Keratinocyte (primary cell): ENCODE data around the gene ATP5F1B. TPM values are rescaled to one million over a fixed set of nuclear protein-coding genes. Genes with fewer than 3 reads are reported as not detected.

Experiments
- DNase-seq: peaks from one replicate; pipeline ENCODE4 v3.0.0-alpha.2; 2011; ENCODE audit warnings: low read depth, missing footprints, low spot score
- FAIRE-seq: peaks from 2 replicates; lab custom pipeline; 2011; peaks lifted over from hg19 to GRCh38; lab: Jason Lieb, UNC
- H2AFZ ChIP-seq: 2 replicates; pipeline ENCODE4 v1.6.0; 2012; ENCODE audit warnings: low read length, control low read depth, inconsistent platforms; ENCODE audit not compliant: control insufficient read depth
- H3K27ac ChIP-seq: 2 replicates; pipeline ENCODE4 v1.5.1; 2011; ENCODE audit warnings: low read length; ENCODE audit not compliant: control insufficient read depth, insufficient read depth
- H3K27me3 ChIP-seq: 3 replicates; pipeline ENCODE4 v1.6.0; 2011; ENCODE audit warnings: low read length; ENCODE audit not compliant: control insufficient read depth, insufficient read depth; ENCODE audit errors: extremely low read depth
- H3K36me3 ChIP-seq, 2 experiments: 2 replicates in 1 of 2; 3 replicates in 1 of 2; pipeline ENCODE4 v1.5.1; 2011; ENCODE audit warnings: low read length in 2 of 2, mild to moderate bottlenecking in 1 of 2; ENCODE audit not compliant: control insufficient read depth in 2 of 2, insufficient read depth in 2 of 2; ENCODE audit errors: extremely low read depth in 1 of 2
- H3K4me1 ChIP-seq: 3 replicates; pipeline ENCODE4 v1.5.1; 2011; ENCODE audit warnings: low read length; ENCODE audit not compliant: control insufficient read depth, insufficient read depth; ENCODE audit errors: extremely low read depth
- H3K4me2 ChIP-seq: 3 replicates; pipeline ENCODE4 v1.6.0; 2011; ENCODE audit warnings: low read depth, low read length; ENCODE audit not compliant: control insufficient read depth, insufficient read depth; ENCODE audit errors: extremely low read depth
- H3K4me3 ChIP-seq, 3 experiments: fragments of 200-600 bp in 1 of 3; sonication (generic) in 1 of 3; 2 replicates in 2 of 3; 3 replicates in 1 of 3; pipeline ENCODE4 v1.5.1; 2011 to 2016; ENCODE audit warnings: low read length in 3 of 3, mild to moderate bottlenecking in 3 of 3, control low read depth in 2 of 3, inconsistent platforms in 1 of 3, low read depth in 1 of 3, mixed read lengths in 1 of 3, mixed run types in 1 of 3, moderate library complexity in 1 of 3; ENCODE audit not compliant: control insufficient read depth in 2 of 3, insufficient read depth in 2 of 3; ENCODE audit errors: extremely low read depth in 1 of 3
- H3K79me2 ChIP-seq: 2 replicates; pipeline ENCODE4 v1.6.0; 2012; ENCODE audit warnings: low read length; ENCODE audit not compliant: control insufficient read depth, insufficient read depth
- H3K9ac ChIP-seq: 3 replicates; pipeline ENCODE4 v1.6.0; 2011; ENCODE audit warnings: low read length; ENCODE audit not compliant: control insufficient read depth, insufficient read depth; ENCODE audit errors: extremely low read depth
- H3K9me1 ChIP-seq: 3 replicates; pipeline ENCODE4 v1.6.0; 2011; ENCODE audit warnings: low read length; ENCODE audit not compliant: control insufficient read depth, insufficient read depth; ENCODE audit errors: extremely low read depth
- H3K9me3 ChIP-seq: 2 replicates; pipeline ENCODE4 v1.5.1; 2012; ENCODE audit warnings: low read depth, low read length; ENCODE audit not compliant: control insufficient read depth
- H4K20me1 ChIP-seq: 3 replicates; pipeline ENCODE4 v1.6.0; 2011; ENCODE audit warnings: low read length; ENCODE audit not compliant: control insufficient read depth, insufficient read depth; ENCODE audit errors: extremely low read depth
- EZH2 ChIP-seq: IDR thresholded peaks from one replicate; pipeline ENCODE4 v1.6.1; 2012; ENCODE audit warnings: inconsistent platforms, mild to moderate bottlenecking, low read length, moderate library complexity
- dilution Hi-C: fragments of 300-500 bp; cut with MboI; formaldehyde crosslinking; loops from one replicate; pipeline ENCODE4 v1.7.0; 2020; ENCODE audit warnings: low sequenced_read_pairs; ENCODE audit not compliant: extremely low pct_ligation_motif_present
- polyA plus RNA-seq, 5 experiments: library from polyadenylated mRNA; depleted of rRNA in 3 of 5; stranded (reverse) in 3 of 5; stranded (forward) in 1 of 5; unstranded in 1 of 5; fragments of >200 nt; gene quantifications; 1 replicate in 1 of 5; 2 replicates in 3 of 5; 3 replicates in 1 of 5; pipeline versions ENCODE4 v1.2.1 to v1.2.3, GENCODE V29; 2011 to 2012; ENCODE audit warnings: missing spikeins in 2 of 5, low read depth in 1 of 5, low replicate concordance in 1 of 5
- TF ChIP-seq, protein P1 (sequence below), 3 experiments: IDR thresholded peaks in 1 of 3; conservative IDR thresholded peaks in 1 of 3; optimal IDR thresholded peaks in 1 of 3; 2 replicates in 2 of 3; 3 replicates in 1 of 3; pipeline versions ENCODE3 to v1.5.1; 2011; ENCODE audit warnings: low read length in 3 of 3, mild to moderate bottlenecking in 3 of 3, moderate library complexity in 2 of 3, control low read depth in 1 of 3, inconsistent platforms in 1 of 3; ENCODE audit not compliant: insufficient read depth in 2 of 3; ENCODE audit errors: extremely low read depth in 1 of 3

ATP5F1B gene
- polyA plus RNA-seq, 1 donor (not counting 4 experiments of a cell fraction or from before 2014, with no cell fraction given): 1,488 TPM

DNA sequence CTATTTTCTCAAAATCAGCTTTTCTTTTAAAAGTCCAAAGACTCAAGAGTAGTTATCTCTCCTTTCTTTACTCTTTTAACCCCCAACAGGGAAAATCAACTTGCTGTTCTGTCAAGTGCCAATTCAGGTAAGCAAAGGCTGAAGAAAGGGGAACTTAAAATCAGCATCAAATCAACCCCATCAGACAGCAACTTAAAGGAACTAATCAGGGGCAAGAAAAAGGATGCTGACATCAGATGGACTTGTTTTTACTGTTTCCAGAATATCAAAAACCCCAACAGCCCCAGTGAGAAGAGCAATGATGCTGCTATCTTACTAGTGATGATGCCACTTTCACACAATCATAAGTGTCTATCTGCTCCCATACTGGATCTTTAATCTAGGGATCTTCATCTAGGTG, 19.1 kb downstream of the ATP5F1B start:
- H3K36me3 ChIP-seq: peaks cover 10 to 11% of the 10 kb centered on the region in 2 experiments
- peaks cover 88% of the 10 kb centered on the region for H3K79me2 ChIP-seq
- no peak overlapping the region for H2AFZ ChIP-seq
- no peak overlapping the region for H3K9ac ChIP-seq
- no peak overlapping the region for H3K4me3 ChIP-seq
- H3K4me1 ChIP-seq: peaks cover 18% of the 10 kb centered on the region
- FAIRE-seq (no peak), DNase-seq (no peak)
- peaks cover 10% of the 10 kb centered on the region for H4K20me1 ChIP-seq
- no peak overlapping the region for H3K4me2 ChIP-seq
- H3K9me1 ChIP-seq: no peaks in the 10 kb centered on the region
- no peak overlapping the region for H3K27ac ChIP-seq
- H3K9me3 ChIP-seq: no peaks in the 10 kb centered on the region
- dilution Hi-C loops: no loop called here
- no peaks in the 10 kb centered on the region for H3K27me3 ChIP-seq
- TF ChIP-seq, protein P1, sequence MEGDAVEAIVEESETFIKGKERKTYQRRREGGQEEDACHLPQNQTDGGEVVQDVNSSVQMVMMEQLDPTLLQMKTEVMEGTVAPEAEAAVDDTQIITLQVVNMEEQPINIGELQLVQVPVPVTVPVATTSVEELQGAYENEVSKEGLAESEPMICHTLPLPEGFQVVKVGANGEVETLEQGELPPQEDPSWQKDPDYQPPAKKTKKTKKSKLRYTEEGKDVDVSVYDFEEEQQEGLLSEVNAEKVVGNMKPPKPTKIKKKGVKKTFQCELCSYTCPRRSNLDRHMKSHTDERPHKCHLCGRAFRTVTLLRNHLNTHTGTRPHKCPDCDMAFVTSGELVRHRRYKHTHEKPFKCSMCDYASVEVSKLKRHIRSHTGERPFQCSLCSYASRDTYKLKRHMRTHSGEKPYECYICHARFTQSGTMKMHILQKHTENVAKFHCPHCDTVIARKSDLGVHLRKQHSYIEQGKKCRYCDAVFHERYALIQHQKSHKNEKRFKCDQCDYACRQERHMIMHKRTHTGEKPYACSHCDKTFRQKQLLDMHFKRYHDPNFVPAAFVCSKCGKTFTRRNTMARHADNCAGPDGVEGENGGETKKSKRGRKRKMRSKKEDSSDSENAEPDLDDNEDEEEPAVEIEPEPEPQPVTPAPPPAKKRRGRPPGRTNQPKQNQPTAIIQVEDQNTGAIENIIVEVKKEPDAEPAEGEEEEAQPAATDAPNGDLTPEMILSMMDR (optimal IDR thresholded peaks at IDR 0.05 in 1 of 3, IDR thresholded peaks at IDR 0.05 in 1 of 3, conservative IDR thresholded peaks at IDR 0.05 in 1 of 3; ENCODE audit: extremely low read depth in 1 of 3, insufficient read depth in 2 of 3, low read length in 3 of 3): no peak
- TF ChIP-seq EZH2: no peak

DNA sequence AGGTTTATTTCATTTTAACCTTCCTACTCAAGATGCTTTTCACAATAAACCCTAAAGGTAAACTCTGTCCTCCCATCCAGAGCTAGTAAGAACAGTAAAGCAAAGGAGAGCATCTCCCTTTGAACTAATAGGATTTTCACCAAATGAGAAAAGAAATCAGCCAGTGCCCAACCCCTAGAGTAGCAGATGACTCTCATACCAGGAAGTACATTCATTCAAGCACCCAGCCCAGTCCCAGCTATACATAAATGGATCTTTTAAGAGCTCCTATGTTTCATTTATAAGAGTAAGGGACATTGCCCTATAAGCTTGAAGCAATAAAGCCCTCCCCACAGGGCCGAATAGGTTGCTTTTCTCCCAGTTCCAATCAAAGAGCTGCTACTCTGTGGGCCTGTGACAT, 23.2 kb downstream of the ATP5F1B start:
- no peak for TF ChIP-seq EZH2
- TF ChIP-seq, protein P1 (optimal IDR thresholded peaks at IDR 0.05 in 1 of 3, IDR thresholded peaks at IDR 0.05 in 1 of 3, conservative IDR thresholded peaks at IDR 0.05 in 1 of 3; ENCODE audit: extremely low read depth in 1 of 3, insufficient read depth in 2 of 3, low read length in 3 of 3): no peak
- dilution Hi-C loops: no loop called here
- DNase-seq (no peak), FAIRE-seq (no peak)
- Histone ChIP-seq H3K36me3 (peaks cover 17 to 27% of the 10 kb centered on the region in 2 experiments), H3K79me2 (peaks cover 91% of the 10 kb centered on the region), H3K4me2 (no peak overlapping the region), H2AFZ (no peak overlapping the region), H3K4me1 (no peaks in the 10 kb centered on the region), H3K4me3 (no peak overlapping the region), H3K9ac (no peak overlapping the region), H3K9me3 (no peaks in the 10 kb centered on the region), H4K20me1 (peaks cover 4% of the 10 kb centered on the region), H3K27ac (no peak overlapping the region), H3K9me1 (no peaks in the 10 kb centered on the region), H3K27me3 (no peaks in the 10 kb centered on the region)
